GM12878 (cell line): Measurements from ENCODE around the gene ANXA11. TPM values are rescaled to one million over a fixed set of nuclear protein-coding genes. Genes with fewer than 3 reads are reported as not detected.

Experiments used
- ATAC-seq: fragments of 200-7000 bp; cut with Tn5 transposase; 3 replicates; pipeline ENCODE4 v1.9.1; 2020; ENCODE audit warnings: mild to moderate bottlenecking, moderate library complexity
- BruUV-seq: library from RNA; stranded (reverse); fragments of 400-500 nt; replicated peaks from 2 replicates; lab custom pipeline; 2021; lab: Mats Ljungman, UMichigan
- CTCF ChIA-PET: fragments of 300-600 bp; sonication (Branson Sonifier 250); formaldehyde crosslinking; extraction: SDS; loops from one replicate; lab custom pipeline; 2021; ENCODE audit warnings: inconsistent platforms; lab: Yijun Ruan, JAX
- POLR2A ChIA-PET: fragments of 350-600 bp; formaldehyde crosslinking; extraction: SDS; loops from one replicate; lab custom pipeline; 2021; ENCODE audit warnings: inconsistent platforms; lab: Charles Lee
- RAD21 ChIA-PET: fragments of 300-600 bp; sonication (Branson Sonifier 250); formaldehyde crosslinking; loops from one replicate; lab custom pipeline; 2023; ENCODE audit warnings: antibody characterized with exemption; ENCODE audit not compliant: unreplicated experiment; lab: Charles Lee
- SMC1A ChIA-PET: fragments of 300-600 bp; sonication (Branson Sonifier 250); formaldehyde crosslinking; loops from one replicate; lab custom pipeline; 2023; ENCODE audit not compliant: unreplicated experiment, uncharacterized antibody; lab: Charles Lee
- DNase-seq: peaks from one replicate; pipeline ENCODE4 v3.0.0-alpha.2; 2011; ENCODE audit warnings: low read depth, low spot score
- FAIRE-seq: peaks from 3 replicates; lab custom pipeline; 2011; peaks lifted over from hg19 to GRCh38; lab: Jason Lieb, UNC
- H2AFZ ChIP-seq: 2 replicates; pipeline ENCODE4 v1.6.0; 2011; ENCODE audit warnings: low read depth, low read length, control low read depth; ENCODE audit not compliant: control insufficient read depth
- H3K27ac ChIP-seq: 2 replicates; pipeline ENCODE4 v1.5.1; 2011; ENCODE audit warnings: control low read depth; ENCODE audit not compliant: control insufficient read depth, insufficient read depth
- H3K27me3 ChIP-seq, 2 experiments: replicated peaks in 1 of 2; 2 replicates each; pipeline versions ENCODE4 v1.6.0 to v1.6.1; 2011; ENCODE audit warnings: low read length in 1 of 2; ENCODE audit not compliant: control insufficient read depth in 2 of 2, insufficient read depth in 2 of 2
- H3K36me3 ChIP-seq, 2 experiments: 2 replicates each; pipeline ENCODE4 v1.5.1; 2011; ENCODE audit warnings: low read length in 1 of 2; ENCODE audit not compliant: control insufficient read depth in 2 of 2, insufficient read depth in 2 of 2
- H3K4me1 ChIP-seq: 2 replicates; pipeline ENCODE4 v1.6.1; 2011; ENCODE audit warnings: mild to moderate bottlenecking, low read length, moderate library complexity, mixed read lengths; ENCODE audit not compliant: control insufficient read depth, insufficient read depth
- H3K4me2 ChIP-seq: 2 replicates; pipeline ENCODE4 v1.6.0; 2011; ENCODE audit warnings: control low read depth; ENCODE audit not compliant: control insufficient read depth, insufficient read depth
- H3K4me3 ChIP-seq: fragments of 200-600 bp; sonication (generic); 2 replicates; pipeline ENCODE4 v1.5.1; 2016
- H3K79me2 ChIP-seq: 2 replicates; pipeline ENCODE4 v1.6.0; 2011; ENCODE audit warnings: low read length; ENCODE audit not compliant: control insufficient read depth, insufficient read depth
- H3K9ac ChIP-seq: 2 replicates; pipeline ENCODE4 v1.8.0; 2011; ENCODE audit warnings: low read length, control low read depth, mixed read lengths; ENCODE audit not compliant: control insufficient read depth, insufficient read depth
- H3K9me3 ChIP-seq: replicated peaks from 3 replicates; pipeline ENCODE4 v1.5.1; 2011; ENCODE audit warnings: mild to moderate bottlenecking, low read length; ENCODE audit not compliant: control insufficient read depth, insufficient read depth
- H4K20me1 ChIP-seq: 2 replicates; pipeline ENCODE4 v1.6.0; 2011; ENCODE audit not compliant: control insufficient read depth, insufficient read depth
- ATF7 ChIP-seq: fragments of 450-650 bp; IDR thresholded peaks from 2 replicates; pipeline ENCODE4 v1.6.1; 2016; ENCODE audit warnings: low read depth, mild to moderate bottlenecking
- CREB1 ChIP-seq: IDR thresholded peaks from 2 replicates; pipeline ENCODE4 v1.6.1; 2012; ENCODE audit warnings: low read depth, mild to moderate bottlenecking, inconsistent platforms
- EGR1 ChIP-seq, 2 experiments: IDR thresholded peaks; 1 replicate in 1 of 2; 2 replicates in 1 of 2; pipeline ENCODE4 v1.6.1; 2011 to 2012; ENCODE audit warnings: low read depth in 2 of 2, low read length in 2 of 2, borderline replicate concordance in 1 of 2, mild to moderate bottlenecking in 1 of 2, moderate library complexity in 1 of 2
- JUND ChIP-seq: IDR thresholded peaks from 2 replicates; pipeline ENCODE4 v1.6.1; 2012; ENCODE audit warnings: low read depth, mild to moderate bottlenecking, low read length, improper control_type of control experiment, moderate library complexity
- NRF1 ChIP-seq: conservative IDR thresholded peaks from 2 replicates; pipeline ENCODE4 v1.6.1; 2011; ENCODE audit warnings: mild to moderate bottlenecking, low read depth, low read length, improper control_type of control experiment
- RAD21 ChIP-seq: IDR thresholded peaks from 2 replicates; pipeline ENCODE4 v1.6.1; 2011; ENCODE audit warnings: mild to moderate bottlenecking, low read depth, low read length, moderate library complexity; ENCODE audit not compliant: insufficient read depth
- REST ChIP-seq: IDR thresholded peaks from 2 replicates; pipeline ENCODE4 v1.6.1; 2012; ENCODE audit warnings: mild to moderate bottlenecking, low read depth, low read length
- RFX5 ChIP-seq: IDR thresholded peaks from 2 replicates; pipeline ENCODE4 v1.6.1; 2011; ENCODE audit warnings: low read depth, low read length, improper control_type of control experiment
- SIX5 ChIP-seq: IDR thresholded peaks from 2 replicates; pipeline ENCODE4 v1.6.1; 2011; ENCODE audit warnings: mild to moderate bottlenecking, low read depth, low read length, moderate library complexity; ENCODE audit not compliant: severe bottlenecking
- SMAD1 ChIP-seq: fragments of 450-650 bp; IDR thresholded peaks from 2 replicates; pipeline ENCODE4 v1.6.1; 2018; ENCODE audit warnings: mild to moderate bottlenecking, low read depth; ENCODE audit not compliant: partially characterized antibody
- SMAD5 ChIP-seq: IDR thresholded peaks from 2 replicates; pipeline ENCODE4 v1.6.1; 2016; ENCODE audit warnings: antibody characterized with exemption, low read depth
- SUZ12 ChIP-seq: fragments of 200-600 bp; sonication (generic); IDR thresholded peaks from one replicate; pipeline ENCODE4 v1.6.1; 2018; ENCODE audit warnings: antibody characterized with exemption, mild to moderate bottlenecking; ENCODE audit not compliant: unreplicated experiment
- WGBS: methylation state at CpG from one replicate; pipeline ENCODE4 v1.1.6; 2016; ENCODE audit warnings: low lambda C conversion rate; ENCODE audit not compliant: insufficient replicate concordance, insufficient coverage; ENCODE audit errors: missing lambda C conversion rate; 5-methylcytosine and 5-hydroxymethylcytosine counted together
- in situ Hi-C: fragments of 300-500 bp; cut with MboI; formaldehyde crosslinking; loops from 9 replicates; pipeline ENCODE4 v1.14.3; 2018; ENCODE audit warnings: mixed read lengths
- intact Hi-C: fragments of 100-400 bp; cut with micrococcal nuclease; formaldehyde crosslinking; loops from one replicate; pipeline ENCODE4 v1.14.2; 2022; ENCODE audit not compliant: unreplicated experiment
- polyA plus RNA-seq, 11 experiments: library from polyadenylated mRNA; depleted of rRNA in 4 of 11; unstranded in 6 of 11; stranded (reverse) in 5 of 11; fragments of >200 nt; fragmentation: Nextera tagmentation in 4 of 11; fragmentation: Illumina TruSeq in 1 of 11; extraction: Ambion mirVana in 4 of 11; extraction: Trizol in 1 of 11; gene quantifications; 1 replicate in 1 of 11; 2 replicates in 10 of 11; pipeline versions ENCODE4 v1.2.1 to v1.2.3, GENCODE V29; 2011 to 2016; ENCODE audit warnings: inconsistent platforms in 2 of 11, missing spikeins in 2 of 11, low read depth in 1 of 11
- total RNA-seq, 4 experiments: library from RNA; depleted of rRNA in 3 of 4; stranded (reverse); fragments of >200 nt in 3 of 4; fragmentation: Illumina TruSeq in 1 of 4; extraction: Trizol in 1 of 4; gene quantifications; 2 replicates each; pipeline versions ENCODE4 v1.2.1 to v1.2.3, GENCODE V29; 2013 to 2021
- TF ChIP-seq, protein P1 (sequence below): fragments of 450-650 bp; IDR thresholded peaks from 2 replicates; pipeline ENCODE4 v1.6.1; 2017; ENCODE audit warnings: mild to moderate bottlenecking, low read depth, inconsistent platforms; ENCODE audit not compliant: poor library complexity, severe bottlenecking
- TF ChIP-seq, protein P2 (sequence below): IDR thresholded peaks from 2 replicates; pipeline ENCODE4 v1.6.1; 2011; ENCODE audit warnings: mild to moderate bottlenecking, low read depth, low read length, moderate library complexity; ENCODE audit not compliant: insufficient replicate concordance

The ANXA11 gene
- total and polyA plus RNA-seq, 10 of the 15 experiments (the other 5 are each of a cell fraction or from before 2014, with no cell fraction given) = 25.0 to 129 (median 72.2) TPM

- ChIA-PET CTCF (interaction anchor here (1.0 to 7.5 kb wide), 3 partner anchors 21 to 54 kb away, joined by 3 to 41 read pairs (median 9); no protein-coding TSS in a partner anchor), SMC1A (no interaction called here), RAD21 (no interaction called here), POLR2A (no interaction called here)
- Histone ChIP-seq H4K20me1 (no peaks in the 10 kb centered on the region), H3K79me2 (no peaks in the 10 kb centered on the region), H3K27ac (no peak overlapping the region), H3K9me3 (no peaks in the 10 kb centered on the region), H3K9ac (no peak overlapping the region), H3K4me1 (no peaks in the 10 kb centered on the region), H3K4me3 (no peak overlapping the region), H2AFZ (no peak overlapping the region), H3K36me3 (peaks cover 24 to 32% of the 10 kb centered on the region in 2 experiments), H3K27me3 (no peaks in the 10 kb centered on the region), H3K4me2 (no peak overlapping the region)
- ATAC-seq (no peak), DNase-seq (no peak), FAIRE-seq (no peak)
- intact Hi-C loops = no loop called here
- no peak for TF ChIP-seq SMAD5
- no peak for TF ChIP-seq RAD21
- no peak for TF ChIP-seq NRF1
- no peak for TF ChIP-seq SUZ12
- no peak for TF ChIP-seq EGR1 (IDR thresholded peaks at IDR 0.05; ENCODE audit: borderline replicate concordance in 1 of 2, low read depth in 2 of 2, low read length in 2 of 2)
- TF ChIP-seq CREB1 = no peak
- TF ChIP-seq REST = no peak
- no peak for TF ChIP-seq RFX5
- TF ChIP-seq ATF7 = no peak
- TF ChIP-seq, protein P1, sequence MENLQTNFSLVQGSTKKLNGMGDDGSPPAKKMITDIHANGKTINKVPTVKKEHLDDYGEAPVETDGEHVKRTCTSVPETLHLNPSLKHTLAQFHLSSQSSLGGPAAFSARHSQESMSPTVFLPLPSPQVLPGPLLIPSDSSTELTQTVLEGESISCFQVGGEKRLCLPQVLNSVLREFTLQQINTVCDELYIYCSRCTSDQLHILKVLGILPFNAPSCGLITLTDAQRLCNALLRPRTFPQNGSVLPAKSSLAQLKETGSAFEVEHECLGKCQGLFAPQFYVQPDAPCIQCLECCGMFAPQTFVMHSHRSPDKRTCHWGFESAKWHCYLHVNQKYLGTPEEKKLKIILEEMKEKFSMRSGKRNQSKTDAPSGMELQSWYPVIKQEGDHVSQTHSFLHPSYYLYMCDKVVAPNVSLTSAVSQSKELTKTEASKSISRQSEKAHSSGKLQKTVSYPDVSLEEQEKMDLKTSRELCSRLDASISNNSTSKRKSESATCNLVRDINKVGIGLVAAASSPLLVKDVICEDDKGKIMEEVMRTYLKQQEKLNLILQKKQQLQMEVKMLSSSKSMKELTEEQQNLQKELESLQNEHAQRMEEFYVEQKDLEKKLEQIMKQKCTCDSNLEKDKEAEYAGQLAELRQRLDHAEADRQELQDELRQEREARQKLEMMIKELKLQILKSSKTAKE = no peak
- no peak for TF ChIP-seq SIX5
- TF ChIP-seq JUND = no peak
- TF ChIP-seq, protein P2, sequence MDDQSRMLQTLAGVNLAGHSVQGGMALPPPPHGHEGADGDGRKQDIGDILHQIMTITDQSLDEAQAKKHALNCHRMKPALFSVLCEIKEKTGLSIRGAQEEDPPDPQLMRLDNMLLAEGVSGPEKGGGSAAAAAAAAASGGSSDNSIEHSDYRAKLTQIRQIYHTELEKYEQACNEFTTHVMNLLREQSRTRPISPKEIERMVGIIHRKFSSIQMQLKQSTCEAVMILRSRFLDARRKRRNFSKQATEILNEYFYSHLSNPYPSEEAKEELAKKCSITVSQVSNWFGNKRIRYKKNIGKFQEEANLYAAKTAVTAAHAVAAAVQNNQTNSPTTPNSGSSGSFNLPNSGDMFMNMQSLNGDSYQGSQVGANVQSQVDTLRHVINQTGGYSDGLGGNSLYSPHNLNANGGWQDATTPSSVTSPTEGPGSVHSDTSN = no peak
- no peak for TF ChIP-seq SMAD1
- no TSS peak for BruUV-seq
- in situ Hi-C loops = no loop called here
- WGBS = 92% methylated on average over 28 of the region's 28 CpGs
These were observed 38.5 kb downstream of the ANXA11 start for GRCh38 chr10:80166581-80167470.
